IPS-18c (cell line): ENCODE data around the gene CPA1.

ENCODE experiments used
- H3K4me3 ChIP-seq: 2 replicates; pipeline ENCODE4 v1.7.0; 2013; ENCODE audit warnings: low read depth, mild to moderate bottlenecking, low read length, moderate library complexity; ENCODE audit not compliant: insufficient read depth
- H3K9me3 ChIP-seq: one replicate; pipeline ENCODE4 v1.6.1; 2013; ENCODE audit warnings: mild to moderate bottlenecking, low read length, moderate library complexity; ENCODE audit not compliant: control insufficient read depth, insufficient read depth

Gene CPA1

GRCh38 chr7:130383187-130383980 is 3.1 kb downstream of the CPA1 start:
- Histone ChIP-seq H3K4me3 (no peak overlapping the region), H3K9me3 (no peaks in the 10 kb centered on the region)

- no peak overlapping the region for H3K4me3 ChIP-seq
- no peaks in the 10 kb centered on the region for H3K9me3 ChIP-seq
Observed at GRCh38 chr7:130384371-130384801, 4.1 kb downstream of the CPA1 start.

GRCh38 chr7:130384841-130385599 is 4.7 kb downstream of the CPA1 start:
- no peaks in the 10 kb centered on the region for H3K9me3 ChIP-seq

GRCh38 chr7:130385600-130386066 is 5.3 kb downstream of the CPA1 start:
- no peaks in the 10 kb centered on the region for H3K9me3 ChIP-seq
- H3K4me3 ChIP-seq = no peak overlapping the region

More at GRCh38 chr7:130384841-130385599, 4.7 kb downstream of the CPA1 start:
- no peak overlapping the region for H3K4me3 ChIP-seq

GRCh38 chr7:130386876-130387275 is 6.6 kb downstream of the CPA1 start:
- no peaks in the 10 kb centered on the region for H3K9me3 ChIP-seq
- H3K4me3 ChIP-seq = no peak overlapping the region

- no peaks in the 10 kb centered on the region for H3K9me3 ChIP-seq
Observed at GRCh38 chr7:130387306-130387627, 7.0 kb downstream of the CPA1 start.

GRCh38 chr7:130387628-130388403 is 7.5 kb downstream of the CPA1 start:
- Histone ChIP-seq H3K4me3 (no peak overlapping the region), H3K9me3 (no peaks in the 10 kb centered on the region)

More at GRCh38 chr7:130387306-130387627, 7.0 kb downstream of the CPA1 start:
- no peak overlapping the region for H3K4me3 ChIP-seq

GRCh38 chr7:130388671-130389070 is 8.4 kb downstream of the CPA1 start:
- Histone ChIP-seq H3K4me3 (no peak overlapping the region), H3K9me3 (no peaks in the 10 kb centered on the region)

- Histone ChIP-seq H3K4me3 (no peak overlapping the region), H3K9me3 (no peaks in the 10 kb centered on the region)
Observed at GRCh38 chr7:130390486-130390885, 10.2 kb downstream of the CPA1 start.

GRCh38 chr7:130393101-130393561 is 12.8 kb downstream of the CPA1 start:
- no peak overlapping the region for H3K4me3 ChIP-seq
- H3K9me3 ChIP-seq = no peaks in the 10 kb centered on the region

GRCh38 chr7:130393841-130394411 is 13.6 kb downstream of the CPA1 start:
- no peaks in the 10 kb centered on the region for H3K9me3 ChIP-seq
- H3K4me3 ChIP-seq = no peak overlapping the region

GRCh38 chr7:130394421-130395195 is 14.3 kb downstream of the CPA1 start:
- Histone ChIP-seq H3K4me3 (no peak overlapping the region), H3K9me3 (no peaks in the 10 kb centered on the region)

GRCh38 chr7:130395421-130395820 is 15.1 kb downstream of the CPA1 start:
- H3K9me3 ChIP-seq = no peaks in the 10 kb centered on the region
- no peak overlapping the region for H3K4me3 ChIP-seq

- no peaks in the 10 kb centered on the region for H3K9me3 ChIP-seq
- no peak overlapping the region for H3K4me3 ChIP-seq
Observed at GRCh38 chr7:130396109-130396508, 15.8 kb downstream of the CPA1 start.

GRCh38 chr7:130397051-130397757 is 16.9 kb downstream of the CPA1 start:
- Histone ChIP-seq H3K4me3 (no peak overlapping the region), H3K9me3 (no peaks in the 10 kb centered on the region)

- no peak overlapping the region for H3K4me3 ChIP-seq
Observed at GRCh38 chr7:130397758-130398073, 17.4 kb downstream of the CPA1 start.

More at GRCh38 chr7:130397758-130398073, 17.4 kb downstream of the CPA1 start:
- no peaks in the 10 kb centered on the region for H3K9me3 ChIP-seq
